H9 (cell line): ENCODE data around the gene TMOD1. TPM values are rescaled to one million over a fixed set of nuclear protein-coding genes. Genes with fewer than 3 reads are reported as not detected.

Experiments used
- DNase-seq: peaks from one replicate; pipeline ENCODE4 v3.0.0-alpha.2; 2017
- H2AFZ ChIP-seq: one replicate; pipeline ENCODE4 v1.6.1; 2013; ENCODE audit warnings: mild to moderate bottlenecking, low read length, control low read depth, moderate library complexity
- H2AK5ac ChIP-seq: 2 replicates; pipeline ENCODE4 v1.6.1; 2013; ENCODE audit warnings: low read length, control low read depth, mixed read lengths; ENCODE audit not compliant: insufficient read length
- H2BK120ac ChIP-seq: one replicate; pipeline ENCODE4 v1.6.1; 2013; ENCODE audit warnings: low read depth, mild to moderate bottlenecking, low read length, control low read depth, inconsistent platforms; ENCODE audit not compliant: poor library complexity, severe bottlenecking
- H2BK12ac ChIP-seq: 2 replicates; pipeline ENCODE4 v1.6.1; 2013; ENCODE audit warnings: low read length, control low read depth, mixed read lengths, low read depth; ENCODE audit not compliant: insufficient read length
- H2BK15ac ChIP-seq: 2 replicates; pipeline ENCODE4 v1.6.1; 2013; ENCODE audit warnings: low read depth, low read length, control low read depth
- H2BK20ac ChIP-seq: one replicate; pipeline ENCODE4 v1.6.1; 2013; ENCODE audit warnings: low read depth, mild to moderate bottlenecking, low read length, control low read depth, inconsistent platforms; ENCODE audit not compliant: poor library complexity, severe bottlenecking
- H2BK5ac ChIP-seq: 2 replicates; pipeline ENCODE4 v1.6.1; 2013; ENCODE audit warnings: low read length, control low read depth, mixed read lengths; ENCODE audit not compliant: insufficient read length
- H3K14ac ChIP-seq: 2 replicates; pipeline ENCODE4 v1.6.1; 2013; ENCODE audit warnings: low read length, control low read depth; ENCODE audit not compliant: insufficient read depth
- H3K18ac ChIP-seq: 2 replicates; pipeline ENCODE4 v1.6.1; 2013; ENCODE audit warnings: low read depth, mild to moderate bottlenecking, mixed read lengths, low read length, control low read depth; ENCODE audit not compliant: insufficient read length
- H3K23ac ChIP-seq: 2 replicates; pipeline ENCODE4 v1.6.1; 2013; ENCODE audit warnings: low read length, control low read depth, mixed read lengths, low read depth; ENCODE audit not compliant: insufficient read length
- H3K23me2 ChIP-seq: 2 replicates; pipeline ENCODE4 v1.6.1; 2013; ENCODE audit warnings: low read depth, mild to moderate bottlenecking, mixed read lengths, low read length, control low read depth; ENCODE audit not compliant: insufficient read length, poor library complexity, severe bottlenecking
- H3K27ac ChIP-seq: 2 replicates; pipeline ENCODE4 v1.5.1; 2013; ENCODE audit warnings: low read length, control low read depth, mixed read lengths, low read depth; ENCODE audit not compliant: insufficient read length
- H3K27me3 ChIP-seq: 2 replicates; pipeline ENCODE4 v1.6.1; 2013; ENCODE audit warnings: low read length, control low read depth, inconsistent platforms; ENCODE audit not compliant: insufficient read depth
- H3K4ac ChIP-seq: 2 replicates; pipeline ENCODE4 v1.6.1; 2013; ENCODE audit warnings: low read depth, mild to moderate bottlenecking, control low read depth, inconsistent platforms, low read length, moderate library complexity
- H3K4me1 ChIP-seq: 2 replicates; pipeline ENCODE4 v1.6.1; 2013; ENCODE audit warnings: low read length, control low read depth, inconsistent platforms; ENCODE audit not compliant: insufficient read depth
- H3K4me2 ChIP-seq: 2 replicates; pipeline ENCODE4 v1.6.1; 2013; ENCODE audit warnings: low read length, control low read depth, mixed read lengths; ENCODE audit not compliant: insufficient read length, insufficient read depth
- H3K56ac ChIP-seq: 2 replicates; pipeline ENCODE4 v1.6.1; 2013; ENCODE audit warnings: low read depth, mild to moderate bottlenecking, mixed read lengths, low read length, control low read depth; ENCODE audit not compliant: insufficient read length
- H3K79me1 ChIP-seq: 2 replicates; pipeline ENCODE4 v1.6.1; 2013; ENCODE audit warnings: low read depth, mild to moderate bottlenecking, moderate library complexity, low read length, control low read depth, inconsistent platforms; ENCODE audit not compliant: insufficient read depth, poor library complexity, severe bottlenecking
- H3K79me2 ChIP-seq: 2 replicates; pipeline ENCODE4 v1.6.1; 2013; ENCODE audit warnings: low read length, control low read depth, inconsistent platforms; ENCODE audit not compliant: insufficient read depth
- H3K9ac ChIP-seq: 2 replicates; pipeline ENCODE4 v1.6.1; 2013; ENCODE audit warnings: low read length, control low read depth, mixed read lengths; ENCODE audit not compliant: insufficient read length; ENCODE audit errors: extremely low read depth
- H3K9me3 ChIP-seq: one replicate; pipeline ENCODE4 v1.6.1; 2013; ENCODE audit warnings: low read depth, low read length, inconsistent platforms; ENCODE audit not compliant: control insufficient read depth
- H3T11ph ChIP-seq: one replicate; pipeline ENCODE4 v1.6.1; 2013; ENCODE audit warnings: mild to moderate bottlenecking, low read length, control low read depth, inconsistent platforms
- H4K20me1 ChIP-seq: one replicate; pipeline ENCODE4 v1.6.1; 2013; ENCODE audit not compliant: control insufficient read depth, insufficient read length, insufficient read depth
- H4K5ac ChIP-seq: 2 replicates; pipeline ENCODE4 v1.6.1; 2013; ENCODE audit warnings: low read depth, mild to moderate bottlenecking, mixed read lengths, low read length, control low read depth; ENCODE audit not compliant: insufficient read length
- H4K8ac ChIP-seq: replicated peaks from 2 replicates; pipeline ENCODE4 v1.6.1; 2013; ENCODE audit warnings: low read length, control low read depth, mixed read lengths, low read depth; ENCODE audit not compliant: insufficient read length
- H4K91ac ChIP-seq: 2 replicates; pipeline ENCODE4 v1.6.1; 2013; ENCODE audit warnings: low read depth, mild to moderate bottlenecking, moderate library complexity, mixed read lengths, low read length, control low read depth; ENCODE audit not compliant: insufficient read length
- H3K27ac Mint-ChIP-seq, 3 experiments: 2 replicates in 2 of 3; 3 replicates in 1 of 3; pipeline ENCODE4 v1.8.0; 2020 to 2021; ENCODE audit warnings: mixed read lengths in 3 of 3, mild to moderate bottlenecking in 1 of 3, moderate library complexity in 1 of 3
- H3K27me3 Mint-ChIP-seq: 2 replicates; pipeline ENCODE4 v1.8.0; 2021; ENCODE audit warnings: low read depth, mild to moderate bottlenecking, moderate library complexity, mixed read lengths
- H3K36me3 Mint-ChIP-seq, 3 experiments: 2 replicates in 2 of 3; 3 replicates in 1 of 3; pipeline ENCODE4 v1.8.0; 2020 to 2021; ENCODE audit warnings: low read depth in 3 of 3, mixed read lengths in 3 of 3; ENCODE audit not compliant: insufficient read depth in 1 of 3
- H3K4me1 Mint-ChIP-seq, 2 experiments: 2 replicates each; pipeline ENCODE4 v1.8.0; 2020; ENCODE audit warnings: mixed read lengths in 2 of 2
- H3K4me3 Mint-ChIP-seq, 2 experiments: 2 replicates in 1 of 2; 3 replicates in 1 of 2; pipeline ENCODE4 v1.8.0; 2020 to 2021; ENCODE audit warnings: mild to moderate bottlenecking in 2 of 2, mixed read lengths in 2 of 2, moderate library complexity in 1 of 2
- H3K9me3 Mint-ChIP-seq, 2 experiments: 2 replicates in 1 of 2; 3 replicates in 1 of 2; pipeline ENCODE4 v1.8.0; 2020; ENCODE audit warnings: mild to moderate bottlenecking in 2 of 2, mixed read lengths in 2 of 2, moderate library complexity in 1 of 2
- WGBS: extraction: QIAGEN DNeasy Blood & Tissue Kit; methylation state at CpG from one replicate; pipeline ENCODE4 v1.1.7; 2013; ENCODE audit warnings: missing lambda C conversion rate, low lambda C conversion rate, mixed read lengths; ENCODE audit not compliant: insufficient read length; ENCODE audit errors: extremely low coverage; 5-methylcytosine and 5-hydroxymethylcytosine counted together
- total RNA-seq: library from RNA; stranded (reverse); gene quantifications from 2 replicates; pipeline ENCODE4 v1.2.1, GENCODE V29; 2021
- TF ChIP-seq, protein P1 (sequence below): fragments of 200-600 bp; sonication (generic); conservative IDR thresholded peaks from 3 replicates; pipeline ENCODE4 v1.8.0; 2021; ENCODE audit warnings: antibody characterized with exemption, mild to moderate bottlenecking

The TMOD1 gene
- total RNA-seq, 1 experiment from 2014 or later: 0.98 TPM

DNA sequence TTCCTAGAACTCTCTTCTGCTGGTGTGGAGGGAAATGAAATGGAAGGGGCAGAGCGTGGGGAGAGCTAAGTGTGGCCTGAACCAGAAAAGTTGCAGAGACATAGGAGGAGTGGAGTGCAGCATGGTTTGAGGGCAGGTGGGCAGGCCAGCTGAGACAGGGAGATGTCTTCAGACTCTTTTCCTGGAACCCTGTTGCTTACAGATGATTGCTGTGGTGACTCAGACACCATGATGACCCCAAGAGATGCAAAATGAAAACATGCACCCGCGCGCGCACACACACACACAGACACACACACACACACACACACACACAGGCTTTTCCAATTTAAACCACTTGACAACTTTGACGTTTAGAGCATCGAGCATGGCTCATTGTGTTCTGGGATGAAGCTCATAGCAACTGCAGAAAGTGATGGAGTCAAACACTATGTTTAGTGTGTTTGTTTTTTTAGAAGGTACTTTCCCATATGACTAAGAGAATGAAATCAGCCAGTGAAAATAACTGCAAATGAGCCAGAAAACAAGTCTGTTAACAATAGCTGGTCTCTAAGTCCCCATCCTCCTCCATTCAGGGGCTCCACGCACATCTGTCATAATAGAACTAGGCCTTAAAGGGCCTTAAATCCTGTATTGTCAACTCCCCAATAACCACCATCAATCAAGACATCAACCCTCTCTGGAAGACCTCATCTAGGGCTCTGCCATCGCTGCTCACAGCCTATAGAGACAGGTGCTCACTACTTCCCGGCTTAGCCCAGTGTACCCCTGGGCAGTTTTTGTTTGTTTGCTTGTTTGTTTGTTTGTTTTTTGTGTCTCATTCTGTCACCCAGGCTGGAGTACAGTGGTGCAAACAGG, 9.6 kb downstream of the TMOD1 start:
- H3K27ac ChIP-seq: no peak overlapping the region
- Mint-ChIP-seq H3K9me3 (no peaks in the 10 kb centered on the region), H3K4me1 (peaks cover 1 to 4% of the 10 kb centered on the region in 2 experiments; a peak in 3 of 4 replicates), H3K27ac (no peak overlapping the region), H3K36me3 (no peaks in the 10 kb centered on the region), H3K4me3 (no peak overlapping the region), H3K27me3 (peaks cover 5% of the 10 kb centered on the region; the same call in 1 of the 2 replicates)
- TF ChIP-seq, protein P1, sequence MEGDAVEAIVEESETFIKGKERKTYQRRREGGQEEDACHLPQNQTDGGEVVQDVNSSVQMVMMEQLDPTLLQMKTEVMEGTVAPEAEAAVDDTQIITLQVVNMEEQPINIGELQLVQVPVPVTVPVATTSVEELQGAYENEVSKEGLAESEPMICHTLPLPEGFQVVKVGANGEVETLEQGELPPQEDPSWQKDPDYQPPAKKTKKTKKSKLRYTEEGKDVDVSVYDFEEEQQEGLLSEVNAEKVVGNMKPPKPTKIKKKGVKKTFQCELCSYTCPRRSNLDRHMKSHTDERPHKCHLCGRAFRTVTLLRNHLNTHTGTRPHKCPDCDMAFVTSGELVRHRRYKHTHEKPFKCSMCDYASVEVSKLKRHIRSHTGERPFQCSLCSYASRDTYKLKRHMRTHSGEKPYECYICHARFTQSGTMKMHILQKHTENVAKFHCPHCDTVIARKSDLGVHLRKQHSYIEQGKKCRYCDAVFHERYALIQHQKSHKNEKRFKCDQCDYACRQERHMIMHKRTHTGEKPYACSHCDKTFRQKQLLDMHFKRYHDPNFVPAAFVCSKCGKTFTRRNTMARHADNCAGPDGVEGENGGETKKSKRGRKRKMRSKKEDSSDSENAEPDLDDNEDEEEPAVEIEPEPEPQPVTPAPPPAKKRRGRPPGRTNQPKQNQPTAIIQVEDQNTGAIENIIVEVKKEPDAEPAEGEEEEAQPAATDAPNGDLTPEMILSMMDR: no peak
- no peaks in the 10 kb centered on the region for H3K9me3 ChIP-seq
- no peak overlapping the region for H3K4me2 ChIP-seq
- no peak overlapping the region for H2BK20ac ChIP-seq
- H3T11ph ChIP-seq: no peak overlapping the region
- H2BK120ac ChIP-seq: no peak overlapping the region
- H3K23me2 ChIP-seq: no peaks in the 10 kb centered on the region
- WGBS: no CpG with 5 or more reads among the region's 10 CpGs
- no peak overlapping the region for H2AK5ac ChIP-seq
- no peak overlapping the region for H3K23ac ChIP-seq
- H2BK5ac ChIP-seq: no peak overlapping the region
- H4K91ac ChIP-seq: no peak overlapping the region
- no peaks in the 10 kb centered on the region for H3K79me1 ChIP-seq
- no peak overlapping the region for H3K18ac ChIP-seq
- no peaks in the 10 kb centered on the region for H4K20me1 ChIP-seq
- H3K4me1 ChIP-seq: no peaks in the 10 kb centered on the region
- H3K27me3 ChIP-seq: no peaks in the 10 kb centered on the region; the same call in 1 of the 2 replicates
- DNase-seq: peak; percentile 5
- no peak overlapping the region for H2AFZ ChIP-seq
- no peak overlapping the region for H4K8ac ChIP-seq
- no peak overlapping the region for H2BK12ac ChIP-seq
- H3K56ac ChIP-seq: no peak overlapping the region
- no peak overlapping the region for H3K9ac ChIP-seq
- H3K14ac ChIP-seq: no peak overlapping the region
- no peaks in the 10 kb centered on the region for H3K79me2 ChIP-seq
- no peak overlapping the region for H3K4ac ChIP-seq
- H2BK15ac ChIP-seq: no peak overlapping the region
- no peak overlapping the region for H4K5ac ChIP-seq
